ENCODE data around the gene DCAF6. TPM values are rescaled to one million over a fixed set of nuclear protein-coding genes. Genes with fewer than 3 reads are reported as not detected.
A peak's percentile ranks its signal among the peaks of the same experiment; 100 is the strongest.

DCAF6 gene
- total and polyA plus RNA-seq, 12 donors = 49.0 to 226 (median 197) TPM

DNA sequence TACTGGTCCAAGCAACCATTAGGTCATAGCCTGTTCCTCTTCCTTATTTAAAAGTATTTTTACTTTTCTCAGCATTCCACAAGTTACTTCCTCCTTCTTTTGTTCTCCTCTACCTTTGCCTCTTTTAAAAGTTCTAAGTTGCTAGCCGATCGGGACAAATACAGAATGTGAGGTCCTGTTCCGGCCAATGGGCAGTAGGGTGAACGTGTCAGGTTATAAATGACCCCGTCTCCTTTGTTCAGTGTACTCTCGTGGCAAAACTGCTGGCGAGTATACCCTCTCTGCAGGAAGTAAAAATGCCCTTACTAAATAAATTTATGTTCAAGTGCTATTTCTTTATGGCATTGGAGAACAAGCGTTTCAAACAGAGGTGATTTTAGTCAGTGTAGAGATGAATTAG is 25.1 kb upstream of the DCAF6 start:
- TF ChIP-seq, protein P1, sequence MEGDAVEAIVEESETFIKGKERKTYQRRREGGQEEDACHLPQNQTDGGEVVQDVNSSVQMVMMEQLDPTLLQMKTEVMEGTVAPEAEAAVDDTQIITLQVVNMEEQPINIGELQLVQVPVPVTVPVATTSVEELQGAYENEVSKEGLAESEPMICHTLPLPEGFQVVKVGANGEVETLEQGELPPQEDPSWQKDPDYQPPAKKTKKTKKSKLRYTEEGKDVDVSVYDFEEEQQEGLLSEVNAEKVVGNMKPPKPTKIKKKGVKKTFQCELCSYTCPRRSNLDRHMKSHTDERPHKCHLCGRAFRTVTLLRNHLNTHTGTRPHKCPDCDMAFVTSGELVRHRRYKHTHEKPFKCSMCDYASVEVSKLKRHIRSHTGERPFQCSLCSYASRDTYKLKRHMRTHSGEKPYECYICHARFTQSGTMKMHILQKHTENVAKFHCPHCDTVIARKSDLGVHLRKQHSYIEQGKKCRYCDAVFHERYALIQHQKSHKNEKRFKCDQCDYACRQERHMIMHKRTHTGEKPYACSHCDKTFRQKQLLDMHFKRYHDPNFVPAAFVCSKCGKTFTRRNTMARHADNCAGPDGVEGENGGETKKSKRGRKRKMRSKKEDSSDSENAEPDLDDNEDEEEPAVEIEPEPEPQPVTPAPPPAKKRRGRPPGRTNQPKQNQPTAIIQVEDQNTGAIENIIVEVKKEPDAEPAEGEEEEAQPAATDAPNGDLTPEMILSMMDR (IDR thresholded peaks at IDR 0.05) = no peak
- peaks cover 0 to 6% (median 0%) of the 10 kb centered on the region in 11 donors for H3K9me3 ChIP-seq

DNA sequence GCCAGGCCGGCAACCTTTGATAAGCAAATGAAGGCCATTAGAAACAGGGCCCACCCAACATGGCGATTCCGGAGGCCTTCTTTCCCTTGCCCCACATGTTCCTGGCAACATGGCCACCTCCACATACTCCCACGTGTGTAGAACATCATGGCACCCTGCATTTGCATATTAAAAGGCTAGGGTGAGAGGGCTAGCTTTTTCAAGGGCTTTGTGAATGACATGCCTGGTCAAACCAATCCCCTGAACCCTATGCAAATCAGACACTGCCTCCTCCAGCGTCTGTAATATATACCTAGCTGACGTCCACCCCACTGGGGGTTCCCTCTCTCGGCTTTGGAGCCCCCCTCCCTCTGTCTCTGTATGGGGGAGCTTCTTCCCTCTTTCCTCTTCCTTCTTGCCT is 24.2 kb upstream of the DCAF6 start:
- Histone ChIP-seq H3K9me3 (peaks cover 0 to 6% (median 0%) of the 10 kb centered on the region in 11 donors), H3K27ac (no peak overlapping the region), H3K36me3 (peaks cover 0 to 32% (median 8%) of the 10 kb centered on the region in 9 donors), H3K27me3 (no peaks in the 10 kb centered on the region), H3K4me1 (peaks cover 0 to 20% (median 6%) of the 10 kb centered on the region in 9 donors), H3K4me3 (no peak overlapping the region)
- intact Hi-C loops (cut with DNase I) = no loop called here
- TF ChIP-seq, protein P1 (IDR thresholded peaks at IDR 0.05) = no peak
- 76 to 80% methylated on average over 7 of the region's 7 CpGs for WGBS, 2 donors
- DNase-seq = no peak
- no peak for ATAC-seq

More for the DNA sequence above, 25.1 kb upstream of the DCAF6 start:
- Histone ChIP-seq H3K27ac (no peak overlapping the region), H3K27me3 (no peaks in the 10 kb centered on the region), H3K4me3 (no peak overlapping the region), H3K4me1 (peaks cover 0 to 20% (median 6%) of the 10 kb centered on the region in 9 donors), H3K36me3 (peaks cover 0 to 23% (median 3%) of the 10 kb centered on the region in 9 donors)
- intact Hi-C loops (cut with DNase I) = no loop called here
- DNase-seq (no peak), ATAC-seq (no peak)
- WGBS, 2 donors = 79 to 81% methylated on average over 8 of the region's 8 CpGs

DNA sequence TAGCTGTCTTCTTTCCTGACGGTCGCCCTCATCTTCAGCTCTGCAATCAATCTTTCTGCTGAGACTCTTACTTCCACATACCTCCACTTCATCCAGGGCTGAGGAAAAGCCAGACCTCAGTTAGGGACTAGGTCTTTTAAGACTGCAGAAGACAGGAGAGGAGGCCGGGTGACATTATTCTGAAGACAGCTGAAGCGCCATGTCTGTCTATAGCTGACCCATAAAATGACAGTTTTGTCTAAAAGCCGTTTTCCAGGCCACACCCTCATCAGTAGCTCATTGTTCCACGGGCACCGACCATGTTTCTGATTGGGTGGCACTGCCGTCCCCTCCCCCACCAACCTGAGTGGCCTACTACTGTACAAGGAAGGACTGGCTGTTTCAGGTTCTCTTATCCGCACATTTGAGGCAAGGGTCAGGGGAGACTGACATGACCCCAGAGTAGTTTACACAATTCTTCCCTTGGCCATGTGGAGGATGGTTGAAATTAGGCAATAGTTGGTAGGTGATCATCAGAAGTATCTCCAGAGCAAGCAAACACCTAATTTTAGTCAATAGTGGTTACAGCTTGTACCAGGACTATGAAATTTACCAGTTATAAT is 22.5 kb upstream of the DCAF6 start, which contains the start of gene ADCY10:
TSS of gene ADCY10 (minus strand) at position 240 of the 602 bp plus-strand sequence. CDS start 8,994 bp downstream, outside the sequence.
- WGBS, 2 donors = 87 to 93% methylated on average over 9 of the region's 9 CpGs
- intact Hi-C loops (cut with DNase I) = no loop called here

DNA sequence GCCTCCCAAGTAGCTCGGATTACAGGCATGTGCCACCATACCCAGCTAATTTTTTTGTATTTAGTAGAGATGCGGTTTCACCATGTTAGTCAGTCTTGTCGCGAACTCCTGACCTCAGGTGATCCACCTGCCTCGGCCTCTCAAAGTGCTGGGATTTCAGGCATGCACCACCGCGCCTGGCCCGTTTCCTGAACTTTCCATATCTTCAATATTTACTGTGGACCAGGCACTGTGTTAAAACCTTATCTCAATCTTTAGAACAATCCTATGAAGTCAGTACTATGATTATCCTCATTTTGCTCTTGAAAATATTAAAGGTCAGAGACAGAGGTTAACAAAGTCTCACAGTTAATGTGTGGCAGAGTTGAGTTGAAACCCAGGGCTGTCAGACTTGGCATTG is 20.9 kb upstream of the DCAF6 start:
- WGBS, 2 donors = 95 to 97% methylated on average over 8 of the region's 8 CpGs
- peak overlapping the region in 1 of 10 donors; percentile 49 for H3K27ac ChIP-seq
- intact Hi-C loops (cut with DNase I) = no loop called here
- H3K4me1 ChIP-seq = peaks cover 0 to 16% (median 6%) of the 10 kb centered on the region in 9 donors
- TF ChIP-seq, protein P1 (IDR thresholded peaks at IDR 0.05) = no peak
- H3K9me3 ChIP-seq = no peaks in the 10 kb centered on the region
- peaks cover 0 to 58% (median 10%) of the 10 kb centered on the region in 9 donors for H3K36me3 ChIP-seq
- H3K4me3 ChIP-seq = no peak overlapping the region
- ATAC-seq = no peak
- no peaks in the 10 kb centered on the region for H3K27me3 ChIP-seq
- DNase-seq = no peak

More for the DNA sequence above, 22.5 kb upstream of the DCAF6 start, which contains the start of gene ADCY10:
- ATAC-seq = peak in 3 of 8 donors; percentile 7 to 27 (median 10)
- H3K36me3 ChIP-seq = peaks cover 0 to 46% (median 10%) of the 10 kb centered on the region in 9 donors
- no peak for DNase-seq
- H3K27me3 ChIP-seq = no peaks in the 10 kb centered on the region
- TF ChIP-seq, protein P1 (IDR thresholded peaks at IDR 0.05) = no peak
- peaks cover 0 to 20% (median 6%) of the 10 kb centered on the region in 9 donors for H3K4me1 ChIP-seq
- no peak within 1 kb of the TSS for H3K4me3 ChIP-seq
- H3K27ac ChIP-seq = peak within 1 kb of the TSS in 1 of 10 donors; percentile 49
- peaks cover 0 to 6% (median 0%) of the 10 kb centered on the region in 11 donors for H3K9me3 ChIP-seq

Measured in heart right ventricle (tissue), 16 donors.